WTC11 (cell line): ENCODE measurements around the gene ANKRD33B. TPM values are rescaled to one million over a fixed set of nuclear protein-coding genes. Genes with fewer than 3 reads are reported as not detected.

Experiments used
- ATAC-seq: fragments of 200-7000 bp; cut with Tn5 transposase; 2 replicates; pipeline ENCODE4 v1.10.0; 2021; ENCODE audit warnings: mild to moderate bottlenecking, moderate library complexity
- CTCF ChIA-PET: fragments of 300-600 bp; sonication (Branson Sonifier 250); formaldehyde crosslinking; loops from one replicate; lab custom pipeline; 2021; ENCODE audit warnings: antibody characterized with exemption; lab: Charles Lee
- POLR2A ChIA-PET: fragments of 350-600 bp; sonication (Branson Sonifier 250); formaldehyde crosslinking; loops from one replicate; lab custom pipeline; 2021; ENCODE audit warnings: antibody characterized with exemption; lab: Charles Lee
- DNase-seq: peaks from one replicate; pipeline ENCODE4 v3.0.0; 2021; ENCODE audit warnings: low spot score
- H3K27ac Mint-ChIP-seq: 2 replicates; pipeline ENCODE4 v1.8.0; 2021; ENCODE audit warnings: mixed read lengths
- H3K27me3 Mint-ChIP-seq: 2 replicates; pipeline ENCODE4 v1.8.0; 2021; ENCODE audit warnings: low read depth, mild to moderate bottlenecking, moderate library complexity, mixed read lengths
- H3K36me3 Mint-ChIP-seq: 2 replicates; pipeline ENCODE4 v1.8.0; 2021; ENCODE audit warnings: mixed read lengths
- H3K4me1 Mint-ChIP-seq: 2 replicates; pipeline ENCODE4 v1.8.0; 2022; ENCODE audit warnings: mixed read lengths
- H3K4me3 Mint-ChIP-seq: 2 replicates; pipeline ENCODE4 v1.8.0; 2021; ENCODE audit warnings: mild to moderate bottlenecking, moderate library complexity, mixed read lengths
- H3K9me3 Mint-ChIP-seq: 2 replicates; pipeline ENCODE4 v1.8.0; 2021; ENCODE audit warnings: mixed read lengths
- FOXJ3 ChIP-seq: sonication (generic); formaldehyde crosslinking; IDR thresholded peaks from 2 replicates; pipeline ENCODE4 v1.9.0; 2021; ENCODE audit warnings: missing genetic modification reagents, mild to moderate bottlenecking, borderline replicate concordance
- FOXP4 ChIP-seq: sonication (generic); formaldehyde crosslinking; IDR thresholded peaks from 2 replicates; pipeline ENCODE4 v1.8.0; 2022; ENCODE audit warnings: mild to moderate bottlenecking, missing genetic modification reagents
- GTF2I ChIP-seq: fragments of 250-450 bp; sonication (Bioruptor Pico); conservative IDR thresholded peaks from 2 replicates; pipeline ENCODE4 v1.4.0; 2021; ENCODE audit warnings: mild to moderate bottlenecking
- OVOL2 ChIP-seq: fragments of 250-450 bp; sonication (Bioruptor Pico); IDR thresholded peaks from 2 replicates; pipeline ENCODE4 v1.9.0; 2021; ENCODE audit warnings: mild to moderate bottlenecking, borderline replicate concordance
- PRDM15 ChIP-seq: sonication (generic); formaldehyde crosslinking; IDR thresholded peaks from 2 replicates; pipeline ENCODE4 v1.8.0; 2022; ENCODE audit warnings: missing genetic modification reagents
- RELA ChIP-seq: sonication (generic); formaldehyde crosslinking; IDR thresholded peaks from 2 replicates; pipeline ENCODE4 v1.8.1; 2022; ENCODE audit warnings: missing genetic modification reagents, mild to moderate bottlenecking, borderline replicate concordance
- RORB ChIP-seq: fragments of 250-450 bp; sonication (Bioruptor Pico); IDR thresholded peaks from 2 replicates; pipeline ENCODE4 v1.9.0; 2021; ENCODE audit warnings: mild to moderate bottlenecking
- ZNF121 ChIP-seq: sonication (generic); formaldehyde crosslinking; IDR thresholded peaks from 2 replicates; pipeline ENCODE4 v1.8.0; 2023; ENCODE audit warnings: missing genetic modification reagents
- ZNF232 ChIP-seq: sonication (generic); formaldehyde crosslinking; IDR thresholded peaks from 2 replicates; pipeline ENCODE4 v1.8.0; 2022; ENCODE audit warnings: mild to moderate bottlenecking, missing genetic modification reagents
- ZNF263 ChIP-seq: sonication (generic); formaldehyde crosslinking; IDR thresholded peaks from 2 replicates; pipeline ENCODE4 v1.8.1; 2022; ENCODE audit warnings: low read depth, mild to moderate bottlenecking, moderate library complexity, missing genetic modification reagents
- ZNF317 ChIP-seq: sonication (generic); formaldehyde crosslinking; IDR thresholded peaks from 2 replicates; pipeline ENCODE4 v1.8.1; 2023; ENCODE audit warnings: low read depth, mild to moderate bottlenecking, moderate library complexity, missing genetic modification reagents, borderline replicate concordance
- ZNF416 ChIP-seq: fragments of 250-450 bp; sonication (Bioruptor Pico); IDR thresholded peaks from 2 replicates; pipeline ENCODE4 v1.9.0; 2021; ENCODE audit warnings: mild to moderate bottlenecking, inconsistent platforms
- ZNF671 ChIP-seq: fragments of 250-450 bp; sonication (Bioruptor Pico); IDR thresholded peaks from 2 replicates; pipeline ENCODE4 v1.8.0; 2021; ENCODE audit warnings: mild to moderate bottlenecking
- total RNA-seq: library from RNA; stranded (reverse); gene quantifications from 3 replicates; pipeline ENCODE4 v1.2.3, GENCODE V29; 2021
- TF ChIP-seq, protein P1 (sequence below): sonication (generic); formaldehyde crosslinking; IDR thresholded peaks from 2 replicates; pipeline ENCODE4 v1.8.0; 2023; ENCODE audit warnings: missing genetic modification reagents, mild to moderate bottlenecking, borderline replicate concordance
- TF ChIP-seq, protein P2 (sequence below): sonication (generic); formaldehyde crosslinking; IDR thresholded peaks from 2 replicates; pipeline ENCODE4 v1.8.0; 2023; ENCODE audit warnings: mild to moderate bottlenecking, missing genetic modification reagents
- TF ChIP-seq, protein P3 (sequence below): sonication (generic); formaldehyde crosslinking; IDR thresholded peaks from 2 replicates; pipeline ENCODE4 v1.8.0; 2022; ENCODE audit warnings: mild to moderate bottlenecking, missing genetic modification reagents

ANKRD33B gene
- total RNA-seq, 1 experiment from 2014 or later, result 9.2 TPM

DNA sequence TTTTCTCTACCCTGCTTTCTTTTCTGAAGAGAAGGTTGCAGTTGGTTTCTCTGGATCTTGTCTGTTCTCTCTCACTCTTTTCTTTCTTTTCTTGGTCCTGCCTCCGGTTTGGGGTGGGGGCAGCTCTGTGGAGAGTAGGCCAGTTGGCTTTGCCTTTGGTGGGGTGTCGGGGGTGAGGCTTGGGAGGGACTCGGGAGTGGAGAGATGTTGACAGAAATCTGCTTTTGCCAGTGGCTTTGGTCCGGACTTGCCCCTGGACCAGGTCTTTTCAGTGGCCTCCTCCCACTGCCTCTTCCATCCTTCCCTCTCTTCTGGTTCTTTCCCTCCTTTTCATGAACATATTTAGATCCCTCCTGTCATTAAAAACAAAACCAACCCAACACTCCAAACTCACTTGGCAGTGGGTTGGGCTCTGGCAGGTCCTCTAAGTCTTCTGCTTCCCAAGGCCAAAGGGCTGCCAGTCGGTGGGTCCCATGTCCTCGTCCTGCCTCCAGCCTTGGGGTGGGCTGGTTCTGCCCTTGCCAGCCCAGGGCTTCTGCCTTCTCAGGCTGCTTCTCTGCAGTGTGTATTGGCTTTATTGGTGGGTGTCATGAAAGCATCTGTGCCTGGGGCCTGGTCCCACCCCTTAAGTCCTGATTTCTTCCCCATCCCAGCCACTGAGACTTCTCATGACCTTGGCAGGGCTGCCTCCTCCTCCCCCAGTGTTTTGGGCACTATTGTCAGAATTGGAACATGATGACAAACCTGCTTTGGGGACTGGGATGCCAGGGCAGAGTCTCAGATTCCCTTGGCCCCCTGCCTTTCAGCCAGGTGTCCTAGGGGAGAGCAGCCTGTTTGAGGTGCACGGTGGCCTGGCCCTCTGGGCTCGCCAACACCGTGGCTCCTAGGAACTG, 16.9 kb downstream of the ANKRD33B start:
- no peak for DNase-seq
- no peak overlapping the region for H3K27ac Mint-ChIP-seq
- TF ChIP-seq PRDM15 (CRISPR knock-in tag) (peak; percentile 38; the same call in 1 of the 2 replicates), ZNF317 (CRISPR knock-in tag) (no peak)
- TF ChIP-seq, all 79 proteins: peak for 1
- Mint-ChIP-seq H3K27me3 (no peaks in the 10 kb centered on the region), H3K4me3 (no peak overlapping the region), H3K4me1 (peaks cover 24% of the 10 kb centered on the region), H3K36me3 (no peaks in the 10 kb centered on the region), H3K9me3 (no peaks in the 10 kb centered on the region)
- ChIA-PET CTCF (no interaction called here), POLR2A (no interaction called here)
- ATAC-seq, result no peak

GRCh38 chr5:10581424-10581748, 17.5 kb downstream of the ANKRD33B start:
- Mint-ChIP-seq H3K27me3 (no peaks in the 10 kb centered on the region), H3K4me1 (peaks cover 28% of the 10 kb centered on the region), H3K36me3 (no peaks in the 10 kb centered on the region), H3K4me3 (no peak overlapping the region), H3K27ac (no peak overlapping the region), H3K9me3 (no peaks in the 10 kb centered on the region)
- TF ChIP-seq GTF2I (CRISPR knock-in tag) (no peak), ZNF232 (CRISPR knock-in tag) (no peak), ZNF263 (CRISPR knock-in tag) (no peak), ZNF671 (CRISPR knock-in tag) (no peak), OVOL2 (CRISPR knock-in tag) (no peak), ZNF416 (CRISPR knock-in tag) (no peak), RORB (CRISPR knock-in tag) (no peak), FOXP4 (CRISPR knock-in tag) (no peak), FOXJ3 (no peak), RELA (CRISPR knock-in tag) (no peak), ZNF121 (CRISPR knock-in tag) (no peak)
- TF ChIP-seq, protein P1, sequence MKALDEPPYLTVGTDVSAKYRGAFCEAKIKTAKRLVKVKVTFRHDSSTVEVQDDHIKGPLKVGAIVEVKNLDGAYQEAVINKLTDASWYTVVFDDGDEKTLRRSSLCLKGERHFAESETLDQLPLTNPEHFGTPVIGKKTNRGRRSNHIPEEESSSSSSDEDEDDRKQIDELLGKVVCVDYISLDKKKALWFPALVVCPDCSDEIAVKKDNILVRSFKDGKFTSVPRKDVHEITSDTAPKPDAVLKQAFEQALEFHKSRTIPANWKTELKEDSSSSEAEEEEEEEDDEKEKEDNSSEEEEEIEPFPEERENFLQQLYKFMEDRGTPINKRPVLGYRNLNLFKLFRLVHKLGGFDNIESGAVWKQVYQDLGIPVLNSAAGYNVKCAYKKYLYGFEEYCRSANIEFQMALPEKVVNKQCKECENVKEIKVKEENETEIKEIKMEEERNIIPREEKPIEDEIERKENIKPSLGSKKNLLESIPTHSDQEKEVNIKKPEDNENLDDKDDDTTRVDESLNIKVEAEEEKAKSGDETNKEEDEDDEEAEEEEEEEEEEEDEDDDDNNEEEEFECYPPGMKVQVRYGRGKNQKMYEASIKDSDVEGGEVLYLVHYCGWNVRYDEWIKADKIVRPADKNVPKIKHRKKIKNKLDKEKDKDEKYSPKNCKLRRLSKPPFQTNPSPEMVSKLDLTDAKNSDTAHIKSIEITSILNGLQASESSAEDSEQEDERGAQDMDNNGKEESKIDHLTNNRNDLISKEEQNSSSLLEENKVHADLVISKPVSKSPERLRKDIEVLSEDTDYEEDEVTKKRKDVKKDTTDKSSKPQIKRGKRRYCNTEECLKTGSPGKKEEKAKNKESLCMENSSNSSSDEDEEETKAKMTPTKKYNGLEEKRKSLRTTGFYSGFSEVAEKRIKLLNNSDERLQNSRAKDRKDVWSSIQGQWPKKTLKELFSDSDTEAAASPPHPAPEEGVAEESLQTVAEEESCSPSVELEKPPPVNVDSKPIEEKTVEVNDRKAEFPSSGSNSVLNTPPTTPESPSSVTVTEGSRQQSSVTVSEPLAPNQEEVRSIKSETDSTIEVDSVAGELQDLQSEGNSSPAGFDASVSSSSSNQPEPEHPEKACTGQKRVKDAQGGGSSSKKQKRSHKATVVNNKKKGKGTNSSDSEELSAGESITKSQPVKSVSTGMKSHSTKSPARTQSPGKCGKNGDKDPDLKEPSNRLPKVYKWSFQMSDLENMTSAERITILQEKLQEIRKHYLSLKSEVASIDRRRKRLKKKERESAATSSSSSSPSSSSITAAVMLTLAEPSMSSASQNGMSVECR, result no peak
- TF ChIP-seq, protein P2, sequence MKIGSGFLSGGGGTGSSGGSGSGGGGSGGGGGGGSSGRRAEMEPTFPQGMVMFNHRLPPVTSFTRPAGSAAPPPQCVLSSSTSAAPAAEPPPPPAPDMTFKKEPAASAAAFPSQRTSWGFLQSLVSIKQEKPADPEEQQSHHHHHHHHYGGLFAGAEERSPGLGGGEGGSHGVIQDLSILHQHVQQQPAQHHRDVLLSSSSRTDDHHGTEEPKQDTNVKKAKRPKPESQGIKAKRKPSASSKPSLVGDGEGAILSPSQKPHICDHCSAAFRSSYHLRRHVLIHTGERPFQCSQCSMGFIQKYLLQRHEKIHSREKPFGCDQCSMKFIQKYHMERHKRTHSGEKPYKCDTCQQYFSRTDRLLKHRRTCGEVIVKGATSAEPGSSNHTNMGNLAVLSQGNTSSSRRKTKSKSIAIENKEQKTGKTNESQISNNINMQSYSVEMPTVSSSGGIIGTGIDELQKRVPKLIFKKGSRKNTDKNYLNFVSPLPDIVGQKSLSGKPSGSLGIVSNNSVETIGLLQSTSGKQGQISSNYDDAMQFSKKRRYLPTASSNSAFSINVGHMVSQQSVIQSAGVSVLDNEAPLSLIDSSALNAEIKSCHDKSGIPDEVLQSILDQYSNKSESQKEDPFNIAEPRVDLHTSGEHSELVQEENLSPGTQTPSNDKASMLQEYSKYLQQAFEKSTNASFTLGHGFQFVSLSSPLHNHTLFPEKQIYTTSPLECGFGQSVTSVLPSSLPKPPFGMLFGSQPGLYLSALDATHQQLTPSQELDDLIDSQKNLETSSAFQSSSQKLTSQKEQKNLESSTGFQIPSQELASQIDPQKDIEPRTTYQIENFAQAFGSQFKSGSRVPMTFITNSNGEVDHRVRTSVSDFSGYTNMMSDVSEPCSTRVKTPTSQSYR (CRISPR knock-in tag), result no peak
- TF ChIP-seq, protein P3, sequence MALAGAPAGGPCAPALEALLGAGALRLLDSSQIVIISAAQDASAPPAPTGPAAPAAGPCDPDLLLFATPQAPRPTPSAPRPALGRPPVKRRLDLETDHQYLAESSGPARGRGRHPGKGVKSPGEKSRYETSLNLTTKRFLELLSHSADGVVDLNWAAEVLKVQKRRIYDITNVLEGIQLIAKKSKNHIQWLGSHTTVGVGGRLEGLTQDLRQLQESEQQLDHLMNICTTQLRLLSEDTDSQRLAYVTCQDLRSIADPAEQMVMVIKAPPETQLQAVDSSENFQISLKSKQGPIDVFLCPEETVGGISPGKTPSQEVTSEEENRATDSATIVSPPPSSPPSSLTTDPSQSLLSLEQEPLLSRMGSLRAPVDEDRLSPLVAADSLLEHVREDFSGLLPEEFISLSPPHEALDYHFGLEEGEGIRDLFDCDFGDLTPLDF (CRISPR knock-in tag), result no peak
- ChIA-PET CTCF (interaction anchor here (0.7 kb wide), 1 partner anchor 46 kb away, joined by 4 read pairs; no protein-coding TSS in a partner anchor), POLR2A (interaction anchor here (0.6 kb wide), 1 partner anchor 32 kb away, joined by 4 read pairs; no protein-coding TSS in a partner anchor)
- ATAC-seq (no peak), DNase-seq (no peak)
